Measurements from ENCODE around the gene BHLHE41.
A peak's percentile ranks its signal among the peaks of the same experiment; 100 is the strongest.

The BHLHE41 gene

GRCh38 chr12:26113853-26114719, 10.8 kb downstream of the BHLHE41 start:
- peak; percentile 64 for DNase-seq (ENCODE audit: low read depth)

DNA sequence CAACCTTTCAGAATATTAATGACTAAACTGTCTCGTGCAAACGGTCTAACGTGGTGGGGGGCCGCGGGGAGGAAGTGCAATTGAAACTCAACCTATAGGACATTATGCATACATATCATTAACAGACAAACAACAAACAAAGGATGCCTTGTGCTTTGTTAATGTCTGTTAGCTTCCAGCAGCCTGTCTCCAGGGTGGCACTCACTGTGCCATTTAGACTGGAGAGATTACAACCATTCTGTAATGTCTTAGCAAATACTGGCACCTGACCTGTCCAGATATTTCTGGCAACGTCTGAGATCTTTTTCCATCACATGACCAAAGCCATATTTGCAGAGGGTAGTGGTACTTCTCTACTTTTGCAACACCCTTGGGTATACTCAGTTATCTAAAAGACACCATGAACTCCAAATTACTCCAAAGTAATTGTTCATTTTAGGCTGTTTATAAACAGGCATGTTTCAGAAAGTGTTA, 11.6 kb downstream of the BHLHE41 start:
- DNase-seq (ENCODE audit: low read depth): no peak

GRCh38 chr12:26112703-26113147, 12.1 kb downstream of the BHLHE41 start:
- DNase-seq (ENCODE audit: low read depth): no peak

DNA sequence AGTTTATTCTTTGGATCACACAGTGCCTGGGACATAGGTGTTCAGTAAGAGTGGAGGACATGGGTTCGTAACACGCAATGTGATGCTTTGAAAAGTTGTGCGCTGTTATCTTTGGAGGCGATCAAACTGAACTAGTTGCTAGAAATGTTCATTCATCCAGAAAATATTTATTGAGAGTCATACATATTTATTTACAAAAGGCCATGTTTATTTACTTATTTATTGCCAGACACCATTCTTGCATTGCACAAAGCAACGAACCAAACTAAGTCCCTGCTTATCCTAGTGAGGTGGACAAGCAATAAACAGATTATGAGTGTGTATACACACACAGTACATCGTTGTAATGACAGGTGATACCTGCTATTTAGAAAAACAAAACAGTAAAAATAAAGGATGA, 12.6 kb downstream of the BHLHE41 start:
- DNase-seq (ENCODE audit: low read depth): no peak

- no peak for DNase-seq (ENCODE audit: low read depth)
These were observed 15.4 kb downstream of the BHLHE41 start for GRCh38 chr12:26109343-26109881.

- no peak for DNase-seq (ENCODE audit: low read depth)
These were observed 15.9 kb downstream of the BHLHE41 start for GRCh38 chr12:26108915-26109314.

DNA sequence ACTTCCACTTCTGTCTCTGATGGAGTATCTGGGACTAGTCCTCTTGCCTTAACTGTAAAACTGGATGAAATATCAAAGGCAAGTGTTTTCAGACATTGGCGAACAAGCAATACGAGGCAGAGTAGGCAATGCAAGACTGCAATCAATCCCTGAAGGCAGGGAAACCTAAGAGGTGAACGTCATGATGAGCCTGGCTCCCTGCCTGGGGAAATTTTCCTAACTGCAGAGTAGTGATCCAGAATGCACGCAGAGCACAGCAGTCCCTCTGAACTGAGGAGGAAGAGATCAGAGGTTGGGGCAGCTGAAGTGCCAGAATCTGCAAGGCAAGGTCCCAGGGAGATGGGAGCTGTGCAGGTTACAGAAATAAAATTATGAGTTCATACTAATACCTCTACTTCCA, 18.5 kb downstream of the BHLHE41 start:
- DNase-seq (ENCODE audit: low read depth): no peak

GRCh38 chr12:26102953-26103352, 21.9 kb downstream of the BHLHE41 start:
- DNase-seq (ENCODE audit: low read depth): no peak

- no peak for DNase-seq (ENCODE audit: low read depth)
These were observed 23.1 kb downstream of the BHLHE41 start for GRCh38 chr12:26101763-26102162.

DNA sequence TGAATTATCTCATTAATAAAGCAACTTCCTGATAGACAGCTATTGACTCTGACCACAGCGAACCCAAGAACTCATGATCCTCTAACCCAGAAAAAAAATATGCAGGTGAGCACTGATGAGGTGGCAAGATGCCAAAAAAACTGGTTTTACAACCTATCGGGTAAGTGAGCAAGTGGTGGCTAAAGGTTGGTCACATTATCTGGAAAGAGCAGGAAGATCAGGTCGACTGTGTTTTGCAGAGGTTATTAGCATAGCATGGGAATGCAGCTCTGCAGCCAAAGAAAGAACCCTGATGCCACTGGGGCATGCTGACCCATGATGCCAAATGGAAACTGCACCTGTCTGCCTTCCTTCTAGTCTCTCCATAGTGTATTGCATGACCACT, 23.5 kb downstream of the BHLHE41 start:
- DNase-seq (ENCODE audit: low read depth): no peak

GRCh38 chr12:26100666-26101349, 24.0 kb downstream of the BHLHE41 start:
- no peak for DNase-seq (ENCODE audit: low read depth)

- DNase-seq (ENCODE audit: low read depth): peak; percentile 14
These were observed 27.6 kb downstream of the BHLHE41 start for GRCh38 chr12:26097046-26097878.

- no peak for DNase-seq (ENCODE audit: low read depth)
These were observed 28.8 kb downstream of the BHLHE41 start for GRCh38 chr12:26096036-26096435.

- DNase-seq (ENCODE audit: low read depth): no peak
These were observed 29.7 kb downstream of the BHLHE41 start for GRCh38 chr12:26095186-26095585.

- no peak for DNase-seq (ENCODE audit: low read depth)
These were observed 32.3 kb downstream of the BHLHE41 start for GRCh38 chr12:26092346-26093105.

DNA sequence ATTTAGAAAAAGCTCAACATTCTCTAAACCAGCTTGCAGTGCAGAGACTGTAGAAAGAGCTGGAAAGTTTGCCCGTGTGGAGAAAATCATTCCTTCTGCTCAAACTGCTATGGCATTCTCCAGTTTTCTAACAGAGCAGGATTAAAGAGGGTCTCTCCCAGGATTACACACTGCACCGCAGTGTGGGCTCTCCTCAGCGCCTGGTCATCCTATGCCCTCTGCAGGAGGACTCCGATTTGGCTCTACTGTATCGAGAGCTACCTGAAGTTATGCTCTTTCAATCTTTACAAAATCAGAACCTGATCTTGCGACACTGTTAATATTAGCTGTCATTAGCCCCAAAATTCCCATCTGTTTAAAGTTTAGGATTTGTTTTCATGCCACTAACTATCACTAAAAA, 33.0 kb downstream of the BHLHE41 start:
- no peak for DNase-seq (ENCODE audit: low read depth)

GRCh38 chr12:26090836-26091510, 33.9 kb downstream of the BHLHE41 start:
- no peak for DNase-seq (ENCODE audit: low read depth)

DNA sequence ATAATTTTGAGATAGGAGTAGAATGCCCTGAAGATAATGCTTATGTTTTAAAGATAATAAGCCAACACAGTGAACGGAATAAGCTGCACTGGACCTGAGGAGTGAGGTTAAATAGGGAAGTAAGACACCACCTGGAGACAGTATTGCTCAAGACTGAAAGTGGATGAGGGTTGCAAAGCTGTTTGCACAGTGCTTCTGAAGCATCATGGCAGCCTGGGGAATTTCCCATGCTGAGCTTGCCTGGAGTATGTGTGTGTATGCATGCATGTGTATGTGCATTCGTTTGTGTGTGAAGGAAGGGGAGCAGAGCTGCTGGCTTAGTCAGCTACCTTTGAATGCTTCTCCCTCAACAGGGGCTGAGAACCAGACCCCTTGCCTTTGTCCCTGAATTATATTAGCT, 35.8 kb downstream of the BHLHE41 start:
- no peak for DNase-seq (ENCODE audit: low read depth)

GRCh38 chr12:26086936-26087335, 37.9 kb downstream of the BHLHE41 start:
- no peak for DNase-seq (ENCODE audit: low read depth)

- DNase-seq (ENCODE audit: low read depth): no peak
These were observed 43.9 kb downstream of the BHLHE41 start for GRCh38 chr12:26080911-26081310.

Data from stimulated activated CD8-positive, alpha-beta memory T cell treated with anti-CD3 and anti-CD28 coated beads, Interleukin-4, amount 100 ng/mL, for 24 hours (primary cell).